ENCODE data around the gene CDKAL1. TPM values are rescaled to one million over a fixed set of nuclear protein-coding genes. Genes with fewer than 3 reads are reported as not detected.

CDKAL1 gene
- total and polyA plus RNA-seq, 10 donors: 4.8 to 26.9 (median 20.1) TPM

- H3K27me3 ChIP-seq (replicated peaks in 1 of 7): no peaks in the 10 kb centered on the region
- WGBS, 5 donors: 34 to 46% (median 38%) methylated on average over 5 of the region's 5 CpGs
Measured at GRCh38 chr6:21198032-21198640, 663.9 kb downstream of the CDKAL1 start.

GRCh38 chr6:21199262-21199661 lies 665.0 kb downstream of the CDKAL1 start:
- WGBS, 5 donors: 85 to 91% (median 89%) methylated on average over 6 of the region's 6 CpGs
- Histone ChIP-seq H3K27ac (no peak overlapping the region), H3K4me3 (no peak overlapping the region), H3K4me1 (peaks cover 2 to 27% (median 10%) of the 10 kb centered on the region in 6 donors), H3K9me3 (no peaks in the 10 kb centered on the region), H3K27me3 (replicated peaks in 1 of 7) (no peaks in the 10 kb centered on the region), H3K36me3 (peaks cover 0 to 28% (median 1%) of the 10 kb centered on the region in 6 donors)
- intact Hi-C loops (cut with DNase I; ENCODE audit: low total_unique reads): no loop called here
- no peak for DNase-seq
- TF ChIP-seq POLR2AphosphoS5 (IDR thresholded peaks at IDR 0.05) (no peak), CTCF (IDR thresholded peaks at IDR 0.05 in 8 of 11, conservative IDR thresholded peaks at IDR 0.05 in 3 of 11) (no peak), POLR2A (IDR thresholded peaks at IDR 0.05) (no peak)

More at GRCh38 chr6:21198032-21198640, 663.9 kb downstream of the CDKAL1 start:
- Histone ChIP-seq H3K36me3 (peaks cover 0 to 28% (median 1%) of the 10 kb centered on the region in 6 donors), H3K4me3 (no peak overlapping the region), H3K27ac (no peak overlapping the region), H3K4me1 (peaks cover 2 to 27% (median 10%) of the 10 kb centered on the region in 6 donors), H3K9me3 (peaks cover 0 to 8% (median 0%) of the 10 kb centered on the region in 8 donors)
- DNase-seq: no peak
- TF ChIP-seq CTCF (IDR thresholded peaks at IDR 0.05 in 8 of 11, conservative IDR thresholded peaks at IDR 0.05 in 3 of 11) (no peak), POLR2AphosphoS5 (IDR thresholded peaks at IDR 0.05) (no peak), POLR2A (IDR thresholded peaks at IDR 0.05) (no peak)
- intact Hi-C loops (cut with DNase I; ENCODE audit: low total_unique reads): no loop called here

DNA sequence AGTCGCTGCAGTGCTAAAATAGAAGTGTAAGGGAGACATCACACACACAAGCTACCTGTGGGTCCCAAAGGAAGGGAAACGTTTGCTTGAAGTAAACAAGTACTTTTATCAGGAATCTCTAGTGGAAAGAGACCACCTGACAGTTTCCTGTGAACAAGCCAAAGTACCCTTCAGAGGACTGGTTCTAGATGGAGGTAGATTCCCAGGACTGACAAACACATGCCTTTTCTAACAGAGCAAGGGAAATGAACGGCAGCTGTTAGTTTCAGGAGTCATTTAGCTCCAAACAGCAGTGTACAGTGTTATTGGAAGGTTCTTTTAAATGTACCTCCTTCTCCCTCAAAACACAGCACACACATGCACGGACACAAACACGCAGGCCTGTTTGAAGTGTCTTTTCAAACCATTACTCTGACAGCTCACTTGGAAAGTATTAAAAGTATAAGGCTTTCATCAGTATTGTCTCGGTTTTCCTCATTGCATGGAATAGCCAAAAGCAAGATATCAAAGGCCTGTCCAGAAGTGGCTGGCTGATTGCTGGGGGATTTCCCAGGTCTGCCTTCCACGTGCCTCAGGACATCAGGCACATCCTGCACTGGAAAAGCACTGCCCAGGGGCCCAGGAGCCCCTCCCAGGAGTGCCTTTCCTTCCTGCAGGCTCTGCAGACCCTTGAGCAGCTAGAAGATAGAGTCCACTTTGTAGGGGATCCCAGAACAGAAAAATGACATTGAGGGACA lies 666.0 kb downstream of the CDKAL1 start:
- intact Hi-C loops (cut with DNase I; ENCODE audit: low total_unique reads): no loop called here
- DNase-seq: no peak
- peaks cover 2 to 27% (median 10%) of the 10 kb centered on the region in 6 donors for H3K4me1 ChIP-seq
- H3K9me3 ChIP-seq: peaks cover 0 to 7% (median 0%) of the 10 kb centered on the region in 8 donors
- H3K36me3 ChIP-seq: peaks cover 0 to 36% (median 1%) of the 10 kb centered on the region in 6 donors
- 66 to 74% (median 70%) methylated on average over 7 of the region's 7 CpGs for WGBS, 5 donors
- no peak overlapping the region for H3K4me3 ChIP-seq
- no peak overlapping the region for H3K27ac ChIP-seq
- TF ChIP-seq POLR2AphosphoS5 (IDR thresholded peaks at IDR 0.05) (no peak), POLR2A (IDR thresholded peaks at IDR 0.05) (no peak), CTCF (IDR thresholded peaks at IDR 0.05 in 8 of 11, conservative IDR thresholded peaks at IDR 0.05 in 3 of 11) (no peak)
- H3K27me3 ChIP-seq (replicated peaks in 1 of 7): no peaks in the 10 kb centered on the region

DNA sequence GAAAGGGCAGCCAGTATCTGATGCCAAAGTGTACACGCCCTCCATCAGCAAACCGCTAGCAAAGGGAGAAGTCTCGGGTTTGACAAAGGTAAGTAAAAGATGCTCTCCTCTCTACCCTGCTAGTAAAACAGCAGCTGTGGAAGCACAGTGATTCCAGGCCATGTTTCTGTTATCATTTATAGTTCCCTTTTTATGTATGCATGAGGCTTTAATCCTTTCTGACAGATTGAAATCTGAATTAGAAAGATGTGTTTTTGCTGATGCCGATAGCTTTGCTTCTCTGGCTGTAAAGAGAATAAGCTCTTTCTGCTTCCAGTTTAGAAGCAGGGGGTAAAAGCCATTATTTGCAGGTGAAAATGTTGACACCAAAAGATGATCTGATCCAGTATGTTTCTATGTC lies 666.9 kb downstream of the CDKAL1 start:
- WGBS, 5 donors: 68 to 95% (median 80%) methylated on average over 4 of the region's 4 CpGs
- H3K9me3 ChIP-seq: peaks cover 0 to 7% (median 0%) of the 10 kb centered on the region in 8 donors
- intact Hi-C loops (cut with DNase I; ENCODE audit: low total_unique reads): no loop called here
- H3K4me3 ChIP-seq: no peak overlapping the region
- H3K27ac ChIP-seq: no peak overlapping the region
- peaks cover 2 to 27% (median 10%) of the 10 kb centered on the region in 6 donors for H3K4me1 ChIP-seq
- no peak for DNase-seq
- no peaks in the 10 kb centered on the region for H3K27me3 ChIP-seq (replicated peaks in 1 of 7)
- no peak for TF ChIP-seq POLR2AphosphoS5 (IDR thresholded peaks at IDR 0.05)
- H3K36me3 ChIP-seq: peaks cover 0 to 37% (median 1%) of the 10 kb centered on the region in 6 donors

Data from spleen (tissue), 11 donors.